Ecto neural progenitor cell (in vitro differentiated cells): ENCODE results near the gene LDLRAD2.

Experiments used
- DNase-seq: peaks from one replicate; pipeline ENCODE4 v3.0.0-alpha.2; 2018; ENCODE audit warnings: low spot score

Gene LDLRAD2

DNA sequence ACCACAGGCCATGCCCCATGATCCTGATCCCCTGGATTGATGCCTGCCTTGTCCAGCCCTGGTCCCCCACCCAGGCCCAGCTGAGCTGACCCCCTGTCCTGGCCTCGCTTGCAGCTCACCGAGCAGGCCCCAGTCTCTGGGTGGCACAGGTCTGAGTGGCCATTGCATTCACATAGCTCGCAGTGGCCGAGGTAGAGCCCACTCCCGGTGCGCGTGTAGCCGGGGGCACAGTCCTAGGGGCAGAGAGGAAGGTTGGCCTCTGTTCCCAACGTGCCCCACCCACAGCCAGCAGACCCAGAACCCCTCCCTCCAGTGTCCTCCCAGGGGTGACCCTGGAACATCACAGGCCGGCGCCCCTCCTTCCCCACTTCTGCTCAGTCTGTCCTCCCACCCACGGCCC lies 51.9 kb downstream of the LDLRAD2 start:
- DNase-seq, result no peak

DNA sequence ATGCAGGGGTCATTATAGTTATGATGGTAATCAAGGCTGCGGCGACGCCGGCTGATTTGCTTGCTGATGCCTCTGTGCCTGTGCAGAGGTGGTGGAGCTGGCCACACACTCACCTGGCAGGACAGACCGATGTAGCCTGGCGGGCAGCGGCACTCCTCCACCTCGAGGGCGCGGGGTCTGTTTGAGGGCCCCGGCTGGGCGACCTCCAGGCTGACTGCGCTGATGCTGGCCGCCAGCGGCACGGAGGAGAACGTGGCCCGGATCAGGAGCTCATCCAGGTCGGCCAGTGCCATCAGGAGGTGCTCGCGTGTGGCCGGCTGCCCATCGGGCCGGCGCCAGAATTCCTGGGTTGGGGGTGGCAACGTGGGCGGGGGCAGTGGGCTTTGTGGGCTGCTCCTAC lies 52.7 kb downstream of the LDLRAD2 start:
- no peak for DNase-seq

DNA sequence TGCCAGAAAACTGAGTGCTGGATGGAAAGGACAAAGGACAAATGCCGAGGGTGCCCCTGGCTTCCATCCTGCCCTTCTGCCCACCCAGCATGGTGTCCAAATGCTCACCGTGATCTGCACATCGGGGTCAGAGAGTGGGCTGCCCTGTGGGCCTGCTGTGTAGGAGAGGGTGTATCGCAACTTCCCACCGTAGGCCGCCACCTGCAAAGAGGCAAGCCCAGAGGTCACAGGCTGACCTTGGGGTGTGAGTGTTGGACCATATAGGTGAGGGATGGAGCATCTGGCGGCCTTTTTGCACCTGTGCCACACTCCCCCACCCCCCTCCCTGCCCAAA lies 53.5 kb downstream of the LDLRAD2 start:
- no peak for DNase-seq

GRCh38 chr1:21865943-21866706 lies 54.1 kb downstream of the LDLRAD2 start:
- no peak for DNase-seq

DNA sequence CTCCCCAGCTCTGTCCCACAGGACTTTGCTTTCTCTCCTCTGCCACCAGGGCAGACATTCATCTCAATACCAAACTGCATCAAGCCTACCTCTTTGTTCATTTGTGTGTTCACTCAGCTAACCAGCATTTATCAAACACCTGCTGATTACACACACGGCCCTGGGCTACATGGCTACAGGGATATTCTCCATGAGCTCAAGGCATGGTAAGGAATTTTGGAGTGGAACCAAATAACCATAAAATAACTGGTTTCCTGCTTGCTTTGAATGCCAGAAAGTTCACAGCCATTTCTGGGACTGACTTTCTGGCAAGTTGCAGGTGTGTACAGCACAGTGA lies 54.6 kb downstream of the LDLRAD2 start:
- no peak for DNase-seq

DNA sequence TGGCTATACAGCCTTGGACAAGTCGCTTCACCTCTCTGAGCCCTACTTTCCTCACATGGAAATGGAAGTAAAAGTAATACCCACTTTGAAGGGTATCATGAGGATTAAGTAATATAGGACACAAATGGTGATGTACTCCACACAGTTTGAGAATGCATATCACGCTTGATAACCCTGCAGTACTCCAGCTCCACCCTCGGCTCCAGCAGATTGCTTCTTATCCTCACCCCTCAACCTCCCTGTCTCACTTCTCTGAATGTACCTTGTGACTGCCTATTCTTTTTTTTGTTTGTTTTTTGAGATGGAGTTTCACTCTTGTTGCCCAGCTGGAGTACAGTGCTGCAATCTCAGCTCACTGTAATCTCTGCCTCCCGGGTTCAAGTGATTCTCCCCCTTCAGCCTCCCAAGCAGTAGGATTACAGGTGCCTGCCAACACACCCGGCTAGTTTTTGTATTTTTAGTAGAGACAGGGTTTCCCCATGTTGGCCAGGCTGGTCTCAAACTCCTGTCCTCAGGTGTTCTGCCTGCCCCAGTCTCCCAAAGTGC lies 55.5 kb downstream of the LDLRAD2 start:
- no peak for DNase-seq

GRCh38 chr1:21868482-21868881 lies 56.4 kb downstream of the LDLRAD2 start:
- no peak for DNase-seq

DNA sequence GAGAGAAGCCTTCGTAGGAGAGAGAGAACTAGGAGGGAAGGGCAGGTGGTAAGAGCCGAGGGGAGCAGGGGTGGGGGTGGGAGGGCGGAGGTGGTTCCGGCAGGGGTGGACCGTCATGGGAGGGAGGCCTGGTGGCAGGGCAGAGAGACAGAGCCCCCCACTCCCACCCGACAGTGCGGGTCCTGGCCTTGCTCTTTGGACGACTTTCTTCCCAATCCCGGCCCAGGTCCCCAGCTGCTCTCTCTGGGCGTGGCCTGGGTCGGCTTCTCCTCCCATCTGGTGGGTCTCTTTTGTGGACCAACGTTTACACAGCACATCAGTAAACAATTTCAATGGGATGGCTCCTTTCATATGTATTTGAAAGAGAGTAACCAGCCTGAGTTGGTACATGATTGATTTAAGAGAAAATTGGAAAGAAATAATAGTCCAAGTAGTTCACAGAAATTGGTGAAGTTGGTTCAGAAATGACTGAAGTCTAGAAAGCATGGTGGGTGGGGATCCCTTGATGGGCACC lies 56.9 kb downstream of the LDLRAD2 start:
- DNase-seq, result no peak

- DNase-seq, result no peak
Observed at GRCh38 chr1:21869620-21870121, 57.6 kb downstream of the LDLRAD2 start.

DNA sequence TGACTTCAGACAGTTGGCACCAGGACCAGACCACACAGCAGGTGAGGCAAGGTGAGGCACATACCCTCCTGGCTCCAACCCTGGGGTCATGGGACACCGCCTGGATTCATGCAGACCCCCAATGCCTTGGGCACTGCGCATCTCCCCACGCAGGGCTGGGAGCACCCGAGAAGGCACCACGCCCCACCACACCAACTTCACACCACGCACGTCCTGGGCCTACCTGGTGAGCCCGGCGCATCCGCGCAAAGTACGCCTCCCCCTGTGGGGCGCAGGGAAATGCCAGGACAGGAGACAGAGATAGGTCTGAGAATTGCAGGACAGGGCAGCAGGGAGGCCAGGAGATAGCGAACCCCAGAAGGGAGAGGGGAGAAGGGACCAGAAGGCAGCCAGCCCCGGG lies 58.5 kb downstream of the LDLRAD2 start:
- DNase-seq, result no peak

- no peak for DNase-seq
Observed at GRCh38 chr1:21871943-21872342, 59.9 kb downstream of the LDLRAD2 start.

GRCh38 chr1:21872445-21873079 lies 60.5 kb downstream of the LDLRAD2 start:
- no peak for DNase-seq

GRCh38 chr1:21873174-21873573 lies 61.1 kb downstream of the LDLRAD2 start:
- DNase-seq, result no peak

- no peak for DNase-seq
Observed at GRCh38 chr1:21873761-21874160, 61.7 kb downstream of the LDLRAD2 start.

DNA sequence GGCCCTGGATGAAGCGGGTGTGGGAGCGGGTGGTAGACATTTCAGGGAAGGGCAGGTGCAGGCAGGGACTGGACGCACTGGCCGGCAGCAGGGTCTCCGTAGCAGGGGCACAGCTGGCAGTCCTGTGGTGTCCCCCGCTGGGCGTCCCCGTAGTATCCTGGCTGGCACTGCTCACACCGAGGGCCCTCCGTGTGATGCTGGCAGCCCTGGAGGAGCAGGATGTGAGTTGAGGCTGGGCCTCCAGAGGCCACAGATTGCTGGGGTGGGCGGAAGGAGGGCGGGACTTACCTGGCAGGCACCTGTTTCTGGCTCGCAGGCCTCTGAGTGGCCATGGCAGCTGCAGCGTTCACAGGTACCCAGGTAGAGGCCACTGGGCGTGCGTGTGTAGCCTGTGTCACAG lies 62.3 kb downstream of the LDLRAD2 start:
- DNase-seq, result no peak
